ENCODE measurements around the gene MT1F.

GRCh38 chr16:56700631-56701030, 42.9 kb downstream of the MT1F start:
- no peak for TF ChIP-seq POLR2A (IDR thresholded peaks at IDR 0.05)
- TF ChIP-seq, protein P1, sequence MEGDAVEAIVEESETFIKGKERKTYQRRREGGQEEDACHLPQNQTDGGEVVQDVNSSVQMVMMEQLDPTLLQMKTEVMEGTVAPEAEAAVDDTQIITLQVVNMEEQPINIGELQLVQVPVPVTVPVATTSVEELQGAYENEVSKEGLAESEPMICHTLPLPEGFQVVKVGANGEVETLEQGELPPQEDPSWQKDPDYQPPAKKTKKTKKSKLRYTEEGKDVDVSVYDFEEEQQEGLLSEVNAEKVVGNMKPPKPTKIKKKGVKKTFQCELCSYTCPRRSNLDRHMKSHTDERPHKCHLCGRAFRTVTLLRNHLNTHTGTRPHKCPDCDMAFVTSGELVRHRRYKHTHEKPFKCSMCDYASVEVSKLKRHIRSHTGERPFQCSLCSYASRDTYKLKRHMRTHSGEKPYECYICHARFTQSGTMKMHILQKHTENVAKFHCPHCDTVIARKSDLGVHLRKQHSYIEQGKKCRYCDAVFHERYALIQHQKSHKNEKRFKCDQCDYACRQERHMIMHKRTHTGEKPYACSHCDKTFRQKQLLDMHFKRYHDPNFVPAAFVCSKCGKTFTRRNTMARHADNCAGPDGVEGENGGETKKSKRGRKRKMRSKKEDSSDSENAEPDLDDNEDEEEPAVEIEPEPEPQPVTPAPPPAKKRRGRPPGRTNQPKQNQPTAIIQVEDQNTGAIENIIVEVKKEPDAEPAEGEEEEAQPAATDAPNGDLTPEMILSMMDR (IDR thresholded peaks at IDR 0.05) = no peak

All from right lobe of liver (tissue), 4 donors.